ENCODE measurements around the gene CDK8. TPM values are rescaled to one million over a fixed set of nuclear protein-coding genes. Genes with fewer than 3 reads are reported as not detected.
"Not testable (repeated sequence)": the region's sequence is repeated elsewhere in the genome, so short reads cannot be mapped to it uniquely, and the experiment has no call there.

The CDK8 gene
- polyA plus RNA-seq, 6 donors from 2014 or later: 3.5 to 6.0 (median 4.2) TPM

DNA sequence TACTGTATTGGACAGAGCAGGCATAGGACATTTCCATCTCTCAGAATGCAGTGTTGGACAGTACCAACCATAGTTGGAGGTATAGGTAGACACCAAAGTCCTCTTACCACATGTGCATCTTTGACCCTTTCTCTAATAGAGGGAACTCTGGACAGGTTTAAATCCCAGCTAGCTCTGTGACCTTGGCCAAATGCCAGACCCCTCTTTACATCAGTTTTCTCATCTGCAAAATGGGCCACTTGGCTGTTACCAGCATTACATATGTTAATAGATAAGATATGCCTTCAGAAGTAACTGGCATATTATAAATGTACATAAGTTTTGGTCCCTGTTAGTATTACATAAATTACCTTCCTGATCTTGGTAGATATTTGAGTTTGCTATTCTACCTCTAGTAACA is 54.3 kb downstream of the CDK8 start:
- Mint-ChIP-seq H3K27ac (no peak overlapping the region), H3K9me3 (peaks cover 0 to 8% (median 0%) of the 10 kb centered on the region in 7 donors), H3K36me3 (peaks cover 0 to 15% of the 10 kb centered on the region in 2 donors), H3K4me3 (no peak overlapping the region), H3K4me1 (peaks cover 38 to 49% (median 45%) of the 10 kb centered on the region in 3 donors), H3K27me3 (no peaks in the 10 kb centered on the region)
- DNase-seq: no peak
- no peak for ATAC-seq (ENCODE audit: low read depth in 2 of 2)

DNA sequence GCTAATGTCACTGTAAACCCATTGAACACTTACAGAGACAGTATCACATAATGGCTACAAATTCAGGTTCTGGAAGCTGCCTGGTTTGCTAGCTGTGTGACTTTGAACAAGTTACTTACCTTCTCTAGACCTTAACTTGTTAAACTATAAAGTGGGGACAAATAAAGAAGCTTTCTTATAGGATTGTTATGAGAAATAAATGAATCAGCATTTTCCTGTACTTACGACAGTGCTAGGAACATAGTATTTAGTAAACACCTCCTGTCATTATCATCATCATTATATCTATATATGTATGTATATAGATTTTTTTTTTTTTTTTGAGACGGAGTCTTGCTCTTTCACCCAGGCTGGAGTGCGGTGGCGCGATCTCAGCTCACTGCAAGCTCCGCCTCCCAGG is 54.9 kb downstream of the CDK8 start:
- H3K36me3 Mint-ChIP-seq: peaks cover 0 to 15% of the 10 kb centered on the region in 2 donors
- no peaks in the 10 kb centered on the region for H3K27me3 Mint-ChIP-seq
- no peak overlapping the region for H3K4me3 Mint-ChIP-seq
- ATAC-seq (ENCODE audit: low read depth in 2 of 2) (no peak), DNase-seq (no peak)
- peaks cover 32 to 50% (median 50%) of the 10 kb centered on the region in 3 donors for H3K4me1 Mint-ChIP-seq
- no peak overlapping the region for H3K27ac Mint-ChIP-seq
- H3K9me3 Mint-ChIP-seq: peaks cover 0 to 8% (median 0%) of the 10 kb centered on the region in 7 donors

DNA sequence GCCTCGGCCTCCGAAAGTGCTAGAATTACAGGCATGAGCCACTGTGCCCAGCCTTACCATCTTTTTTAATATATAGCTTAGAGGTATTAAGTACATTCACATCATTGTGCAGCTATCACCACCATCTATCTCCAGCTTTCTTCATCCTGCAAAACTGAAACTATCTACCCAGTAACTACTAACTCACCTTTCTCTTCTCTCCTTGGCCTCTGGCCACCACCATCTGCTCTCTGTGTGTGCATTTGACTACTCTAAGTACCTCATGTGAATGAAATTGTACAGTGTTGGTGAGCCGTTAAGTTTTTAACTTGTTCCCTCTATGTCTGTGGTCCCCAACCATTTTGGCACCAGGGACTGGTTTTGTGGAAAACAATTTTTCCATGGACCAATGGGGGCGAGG is 56.1 kb downstream of the CDK8 start:
- Mint-ChIP-seq H3K27me3 (no peaks in the 10 kb centered on the region), H3K4me3 (no peak overlapping the region), H3K36me3 (peaks cover 0 to 15% of the 10 kb centered on the region in 2 donors), H3K27ac (peak overlapping the region in 1 of 6 donors; percentile 5), H3K4me1 (peaks cover 28 to 46% (median 42%) of the 10 kb centered on the region in 3 donors), H3K9me3 (peaks cover 0 to 8% (median 0%) of the 10 kb centered on the region in 7 donors)
- DNase-seq (no peak), ATAC-seq (ENCODE audit: low read depth in 2 of 2) (no peak)

- no peak for ATAC-seq (ENCODE audit: low read depth in 2 of 2)
- Mint-ChIP-seq H3K27ac (peak overlapping the region in 1 of 6 donors; percentile 26), H3K4me1 (peaks cover 24 to 47% (median 41%) of the 10 kb centered on the region in 3 donors), H3K9me3 (peaks cover 0 to 8% (median 0%) of the 10 kb centered on the region in 7 donors), H3K27me3 (no peaks in the 10 kb centered on the region), H3K36me3 (peaks cover 0 to 15% of the 10 kb centered on the region in 2 donors), H3K4me3 (peak overlapping the region in 1 of 8 donors; percentile 36)
- no peak for DNase-seq
These were observed 56.5 kb downstream of the CDK8 start for GRCh38 chr13:26310470-26310869.

DNA sequence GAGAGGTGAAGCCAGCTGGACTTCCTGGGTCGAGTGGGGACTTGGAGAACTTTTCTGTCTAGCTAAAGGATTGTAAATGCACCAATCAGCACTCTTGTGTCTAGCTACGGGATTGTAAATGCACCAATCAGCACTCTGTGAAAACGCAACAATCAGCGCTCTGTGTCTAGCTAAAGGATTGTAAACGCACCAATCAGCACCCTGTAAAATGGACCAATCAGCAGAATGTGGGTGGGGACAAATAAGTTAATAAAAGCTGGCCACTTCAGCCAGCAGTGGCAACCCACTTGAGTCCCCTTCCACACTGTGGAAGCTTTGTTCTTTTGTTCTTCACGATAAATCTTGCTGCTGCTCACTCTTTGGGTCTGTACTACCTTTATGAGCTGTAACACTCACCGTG is 58.1 kb downstream of the CDK8 start:
- not testable (repeated sequence) for H3K9me3 Mint-ChIP-seq; ATAC-seq (ENCODE audit: low read depth in 2 of 2); DNase-seq; H3K27ac Mint-ChIP-seq; H3K27me3 Mint-ChIP-seq
- peaks cover 33 to 52% (median 44%) of the 10 kb centered on the region in 3 donors for H3K4me1 Mint-ChIP-seq
- H3K4me3 Mint-ChIP-seq: peak overlapping the region in 1 of 8 donors; percentile 1
- H3K36me3 Mint-ChIP-seq: peaks cover 0 to 15% of the 10 kb centered on the region in 2 donors

DNA sequence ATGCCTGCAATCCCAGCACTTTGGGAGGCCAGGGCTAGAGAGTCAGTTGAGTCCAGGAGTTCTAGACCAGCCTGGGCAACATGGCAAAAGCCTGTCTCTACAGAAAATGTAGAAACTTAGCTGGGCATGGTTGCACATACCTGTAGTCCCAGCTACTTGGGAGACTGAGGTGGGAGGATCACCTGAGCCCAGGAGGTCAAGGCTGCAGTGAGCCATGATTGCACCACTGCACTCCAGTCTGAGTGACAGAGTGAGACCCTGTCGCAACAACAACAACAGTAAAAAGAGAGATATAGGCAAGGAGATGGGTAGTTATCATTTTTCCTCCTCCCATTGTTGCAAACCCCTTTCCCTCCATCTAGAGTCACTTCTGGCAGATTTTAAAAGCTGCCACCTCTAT is 62.2 kb downstream of the CDK8 start:
- not testable (repeated sequence) for DNase-seq; H3K9me3 Mint-ChIP-seq; H3K4me3 Mint-ChIP-seq; H3K27me3 Mint-ChIP-seq; ATAC-seq (ENCODE audit: low read depth in 2 of 2)
- Mint-ChIP-seq H3K4me1 (peaks cover 29 to 49% (median 30%) of the 10 kb centered on the region in 3 donors), H3K36me3 (peaks cover 0 to 15% of the 10 kb centered on the region in 2 donors), H3K27ac (peak overlapping the region in 1 of 6 donors; percentile 36)

GRCh38 chr13:26320766-26321165 is 66.8 kb downstream of the CDK8 start:
- H3K4me1 Mint-ChIP-seq: peaks cover 31 to 59% (median 40%) of the 10 kb centered on the region in 3 donors
- peak overlapping the region in 1 of 6 donors; percentile 53 for H3K27ac Mint-ChIP-seq
- H3K36me3 Mint-ChIP-seq: no peaks in the 10 kb centered on the region
- DNase-seq (no peak), ATAC-seq (ENCODE audit: low read depth in 2 of 2) (no peak)
- H3K4me3 Mint-ChIP-seq: no peak overlapping the region
- peaks cover 0 to 3% (median 0%) of the 10 kb centered on the region in 7 donors for H3K9me3 Mint-ChIP-seq
- H3K27me3 Mint-ChIP-seq: no peaks in the 10 kb centered on the region

- no peak overlapping the region for H3K4me3 Mint-ChIP-seq
- peaks cover 24 to 52% (median 30%) of the 10 kb centered on the region in 3 donors for H3K4me1 Mint-ChIP-seq
- H3K27ac Mint-ChIP-seq: peak overlapping the region in 1 of 6 donors; percentile 93
- no peak for DNase-seq
- no peaks in the 10 kb centered on the region for H3K36me3 Mint-ChIP-seq
- ATAC-seq (ENCODE audit: low read depth in 2 of 2): no peak
- no peaks in the 10 kb centered on the region for H3K27me3 Mint-ChIP-seq
- H3K9me3 Mint-ChIP-seq: no peaks in the 10 kb centered on the region
These were observed 69.2 kb downstream of the CDK8 start for GRCh38 chr13:26323127-26323526.

- Mint-ChIP-seq H3K9me3 (peaks cover 0 to 4% (median 0%) of the 10 kb centered on the region in 7 donors), H3K27me3 (no peaks in the 10 kb centered on the region), H3K27ac (no peak overlapping the region), H3K4me3 (no peak overlapping the region), H3K36me3 (peaks cover 4 to 5% of the 10 kb centered on the region in 2 donors), H3K4me1 (peaks cover 26 to 57% (median 27%) of the 10 kb centered on the region in 3 donors)
- DNase-seq: no peak
- ATAC-seq (ENCODE audit: low read depth in 2 of 2): no peak
These were observed 69.8 kb downstream of the CDK8 start for GRCh38 chr13:26323764-26324163.

DNA sequence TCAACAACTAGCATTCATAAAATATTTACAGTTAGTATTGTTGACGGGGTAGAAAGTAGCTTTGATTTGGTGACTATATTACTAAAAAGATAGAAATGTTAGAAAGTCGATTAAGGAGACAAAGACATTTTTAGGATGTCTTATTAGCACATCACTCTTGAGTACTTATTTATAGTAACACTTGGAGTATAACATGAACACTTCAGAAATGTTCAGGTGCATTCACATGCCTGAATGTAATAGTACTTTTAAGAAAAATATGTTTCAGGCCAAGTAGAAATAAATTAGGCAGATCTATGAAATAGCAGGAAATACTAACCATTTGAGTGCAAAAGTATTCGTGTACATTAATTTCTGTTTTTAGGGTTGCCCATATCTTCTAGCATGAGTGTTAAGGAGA is 70.4 kb downstream of the CDK8 start:
- Mint-ChIP-seq H3K9me3 (peaks cover 0 to 6% (median 3%) of the 10 kb centered on the region in 7 donors), H3K27ac (no peak overlapping the region), H3K4me1 (peaks cover 26 to 59% (median 27%) of the 10 kb centered on the region in 3 donors), H3K27me3 (no peaks in the 10 kb centered on the region), H3K36me3 (peaks cover 8% of the 10 kb centered on the region in 2 donors), H3K4me3 (no peak overlapping the region)
- DNase-seq (no peak), ATAC-seq (ENCODE audit: low read depth in 2 of 2) (no peak)

DNA sequence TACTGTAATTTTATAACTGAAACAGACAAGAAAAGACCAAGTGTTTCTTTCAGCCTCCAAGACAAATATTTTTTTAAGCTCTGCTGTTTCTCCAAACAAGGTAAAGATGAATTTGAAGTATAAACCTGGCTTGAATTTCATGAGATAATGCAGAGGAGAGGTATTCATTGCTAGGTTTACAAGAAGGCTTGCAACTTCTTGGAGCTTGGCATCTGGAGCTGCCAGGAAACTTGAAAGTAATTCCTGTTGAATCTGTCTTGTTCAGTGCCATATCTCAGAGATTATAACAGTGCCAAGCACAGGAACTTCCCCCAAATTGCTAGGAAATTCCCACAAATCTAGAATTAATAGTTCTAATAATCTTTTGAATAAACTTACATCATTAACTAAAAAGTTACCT is 70.9 kb downstream of the CDK8 start:
- Mint-ChIP-seq H3K9me3 (peaks cover 0 to 6% (median 3%) of the 10 kb centered on the region in 7 donors), H3K4me3 (no peak overlapping the region), H3K27me3 (no peaks in the 10 kb centered on the region), H3K36me3 (peaks cover 8 to 10% of the 10 kb centered on the region in 2 donors), H3K4me1 (peaks cover 29 to 63% (median 29%) of the 10 kb centered on the region in 3 donors), H3K27ac (no peak overlapping the region)
- no peak for ATAC-seq (ENCODE audit: low read depth in 2 of 2)
- no peak for DNase-seq

- Mint-ChIP-seq H3K27ac (peak overlapping the region in 1 of 6 donors; percentile 47), H3K9me3 (peaks cover 0 to 9% (median 3%) of the 10 kb centered on the region in 7 donors), H3K4me3 (no peak overlapping the region), H3K27me3 (no peaks in the 10 kb centered on the region), H3K4me1 (peaks cover 32 to 64% (median 37%) of the 10 kb centered on the region in 3 donors), H3K36me3 (peaks cover 11 to 16% of the 10 kb centered on the region in 2 donors)
- no peak for ATAC-seq (ENCODE audit: low read depth in 2 of 2)
- DNase-seq: no peak
These were observed 71.9 kb downstream of the CDK8 start for GRCh38 chr13:26325876-26326275.

DNA sequence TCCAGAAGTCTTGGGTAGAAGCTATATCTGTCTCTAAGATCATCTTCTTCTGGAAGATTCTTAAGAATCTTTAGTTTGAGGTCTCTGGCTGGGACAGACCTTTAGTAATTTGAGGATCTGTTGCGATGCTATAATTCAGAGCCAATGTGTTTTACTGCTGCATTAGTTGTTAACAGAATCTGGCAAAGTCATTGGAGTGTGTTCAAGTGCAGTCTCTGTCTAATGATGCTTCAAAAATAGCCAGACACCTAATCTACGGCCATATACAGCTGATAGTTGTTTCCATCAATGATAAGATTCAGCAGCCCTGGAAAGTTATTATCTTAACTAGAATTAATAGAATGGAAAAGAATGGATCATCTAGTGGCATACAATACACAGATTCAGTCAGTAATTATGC is 72.6 kb downstream of the CDK8 start:
- Mint-ChIP-seq H3K27ac (peak overlapping the region in 1 of 6 donors; percentile 12), H3K4me3 (no peak overlapping the region), H3K36me3 (peaks cover 11 to 16% of the 10 kb centered on the region in 2 donors), H3K27me3 (no peaks in the 10 kb centered on the region), H3K9me3 (peaks cover 0 to 9% (median 3%) of the 10 kb centered on the region in 7 donors), H3K4me1 (peaks cover 32 to 71% (median 39%) of the 10 kb centered on the region in 3 donors)
- ATAC-seq (ENCODE audit: low read depth in 2 of 2) (no peak), DNase-seq (no peak)

DNA sequence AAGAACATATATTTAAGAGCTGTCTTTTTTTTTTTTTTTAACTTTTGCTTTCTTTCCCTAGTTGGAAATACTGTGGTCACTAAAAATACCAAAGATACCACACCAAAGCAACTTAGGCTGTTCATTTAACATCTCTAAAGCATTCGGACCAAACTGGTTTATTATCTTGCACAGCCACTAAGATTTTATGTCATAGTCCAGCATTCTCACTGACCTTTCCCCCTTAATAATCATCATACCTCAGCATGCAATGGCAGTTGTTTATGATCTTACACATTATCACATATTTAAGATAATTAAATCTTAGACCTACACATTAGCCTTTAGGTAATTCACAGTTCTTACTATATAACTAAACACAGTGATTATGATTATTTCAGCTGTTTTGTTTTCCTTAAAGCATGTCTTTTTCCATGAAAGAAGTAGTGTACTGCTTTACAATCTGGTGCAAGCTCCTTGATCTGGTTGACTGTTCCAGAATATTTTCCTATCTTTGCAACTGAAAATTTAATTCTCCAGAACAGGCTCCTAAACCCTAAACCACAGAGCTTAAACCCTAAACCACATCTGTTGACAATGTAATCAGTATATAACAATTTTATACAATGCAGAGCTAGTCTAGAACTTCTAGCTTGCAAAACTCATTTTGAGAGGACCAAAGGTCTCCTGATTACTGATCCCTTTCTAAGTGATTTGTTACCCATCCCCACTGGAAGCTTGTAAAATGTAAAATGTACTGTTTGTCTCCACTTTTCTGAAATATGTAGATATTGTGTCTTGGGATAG is 74.2 kb downstream of the CDK8 start:
- no peak for DNase-seq
- no peak overlapping the region for H3K27ac Mint-ChIP-seq
- H3K27me3 Mint-ChIP-seq: no peaks in the 10 kb centered on the region
- peaks cover 0 to 9% (median 3%) of the 10 kb centered on the region in 7 donors for H3K9me3 Mint-ChIP-seq
- peaks cover 11 to 16% of the 10 kb centered on the region in 2 donors for H3K36me3 Mint-ChIP-seq
- ATAC-seq (ENCODE audit: low read depth in 2 of 2): no peak
- no peak overlapping the region for H3K4me3 Mint-ChIP-seq
- H3K4me1 Mint-ChIP-seq: peaks cover 32 to 74% (median 39%) of the 10 kb centered on the region in 3 donors

All from naive B cell (primary cell).